ENCODE data around the gene AGO3.

- TF ChIP-seq CTCF (IDR thresholded peaks at IDR 0.05): no peak
- TF ChIP-seq POLR2A (IDR thresholded peaks at IDR 0.05): no peak
Observed at GRCh38 chr1:35885961-35886558, 44.8 kb upstream of the AGO3 start.
